GM13977 (cell line): ENCODE data around the gene KCNS1.

Source experiments
- DNase-seq: peaks from one replicate; pipeline ENCODE4 v3.0.0; 2012; ENCODE audit warnings: low spot score
- CTCF ChIP-seq: IDR thresholded peaks from 2 replicates; pipeline ENCODE4 v1.5.1; 2012; ENCODE audit warnings: mild to moderate bottlenecking, control low read depth; ENCODE audit not compliant: insufficient read depth; ENCODE audit errors: extremely low read depth, missing control alignments
- in situ Hi-C: fragments of 300-500 bp; cut with MboI; formaldehyde crosslinking; loops from one replicate; pipeline ENCODE4 v1.12.0; 2022; ENCODE audit warnings: low sequenced_read_pairs, low pct_unique_long_range_greater_than_20kb, mixed read lengths, inconsistent platforms; ENCODE audit not compliant: unreplicated experiment

The KCNS1 gene

GRCh38 chr20:45056473-45057173 is 44.3 kb downstream of the KCNS1 start:
- no peak for DNase-seq
- in situ Hi-C loops = no loop called here
- TF ChIP-seq CTCF = no peak

- no peak for TF ChIP-seq CTCF
- DNase-seq = peak; percentile 23
- in situ Hi-C loops = no loop called here
These were observed 45.9 kb downstream of the KCNS1 start for GRCh38 chr20:45055056-45055455.

GRCh38 chr20:45053430-45054351 is 47.2 kb downstream of the KCNS1 start:
- no peak for DNase-seq

GRCh38 chr20:45052698-45053429 is 48.1 kb downstream of the KCNS1 start:
- DNase-seq = no peak
- no peak for TF ChIP-seq CTCF
- in situ Hi-C loops = no loop called here

More at GRCh38 chr20:45053430-45054351, 47.2 kb downstream of the KCNS1 start:
- no peak for TF ChIP-seq CTCF
- in situ Hi-C loops = no loop called here

GRCh38 chr20:45051204-45052060 is 49.5 kb downstream of the KCNS1 start:
- DNase-seq = no peak
- no peak for TF ChIP-seq CTCF
- in situ Hi-C loops = no loop called here
